NCI-H524 (cell line): ENCODE results near the gene GUK1.
"Not testable (repeated sequence)": the region's sequence is repeated elsewhere in the genome, so short reads cannot be mapped to it uniquely, and the experiment has no call there.

Experiments used
- DNase-seq, 2 experiments: peaks; one replicate each; lab custom pipeline; 2025; lab: John Stamatoyannopoulos, UW

Gene GUK1

DNA sequence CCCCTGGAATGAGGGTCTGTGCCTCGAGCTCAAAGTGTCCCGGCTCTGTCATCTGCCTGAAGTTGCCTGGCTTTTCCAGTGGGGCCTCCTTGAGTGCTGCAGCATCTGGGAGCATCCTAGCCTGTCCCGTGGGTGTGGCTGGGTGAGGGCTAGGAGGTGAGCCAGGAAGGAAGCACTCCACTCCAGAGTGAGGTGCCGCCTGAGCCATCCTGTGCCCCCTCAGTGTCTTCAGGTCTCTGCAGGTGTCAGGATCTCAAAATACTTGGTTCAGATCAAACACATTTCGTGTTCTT lies 37.0 kb downstream of the GUK1 start:
- DNase-seq = no peak

DNA sequence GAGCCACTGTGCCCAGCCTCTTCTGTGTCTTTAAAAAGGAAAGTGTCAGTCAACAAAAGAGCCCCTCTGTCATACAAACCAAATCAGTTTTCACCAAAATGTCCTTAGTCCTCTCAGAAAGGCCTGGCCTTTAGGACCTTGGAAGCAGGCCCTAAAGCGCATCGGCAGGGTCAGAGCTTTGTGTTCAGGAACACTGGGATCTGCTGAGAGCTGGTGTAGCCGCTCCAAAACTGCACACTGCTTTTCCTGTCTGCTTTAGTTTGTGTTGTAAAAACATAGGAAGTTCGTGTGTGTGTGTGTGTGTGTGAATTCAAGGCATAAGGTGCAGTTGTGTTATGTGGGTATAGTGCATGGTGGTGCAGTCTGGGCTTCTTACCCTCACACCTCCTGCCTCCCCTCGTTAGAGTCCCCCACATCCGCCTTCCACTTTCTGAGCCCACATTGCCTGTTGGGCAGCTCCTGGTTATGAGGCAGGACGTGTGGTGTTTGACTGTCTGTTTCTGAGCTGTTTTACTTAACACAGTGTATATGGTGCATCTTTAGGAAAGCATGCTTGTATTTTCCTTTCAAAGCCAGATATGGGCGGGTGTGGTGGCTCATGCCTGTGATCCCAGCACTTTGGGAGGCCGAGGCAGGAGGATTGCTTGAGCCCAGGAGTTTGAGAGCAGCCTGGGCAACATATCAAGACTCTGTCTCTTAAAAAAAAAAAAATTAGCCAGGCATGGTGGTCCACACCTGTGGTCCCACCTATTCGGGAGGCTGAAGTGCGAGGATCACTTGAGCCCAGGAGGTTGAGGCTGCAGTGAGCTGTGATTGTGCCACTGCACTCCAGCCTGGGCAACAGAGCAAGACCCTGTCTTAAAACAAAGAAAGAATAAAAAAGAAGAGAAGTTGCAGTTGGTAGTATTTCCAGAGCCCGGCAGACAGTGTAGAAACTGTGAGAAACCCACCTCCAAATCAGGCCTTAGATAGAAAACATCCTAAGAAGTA lies 37.9 kb downstream of the GUK1 start:
- no peak for DNase-seq

DNA sequence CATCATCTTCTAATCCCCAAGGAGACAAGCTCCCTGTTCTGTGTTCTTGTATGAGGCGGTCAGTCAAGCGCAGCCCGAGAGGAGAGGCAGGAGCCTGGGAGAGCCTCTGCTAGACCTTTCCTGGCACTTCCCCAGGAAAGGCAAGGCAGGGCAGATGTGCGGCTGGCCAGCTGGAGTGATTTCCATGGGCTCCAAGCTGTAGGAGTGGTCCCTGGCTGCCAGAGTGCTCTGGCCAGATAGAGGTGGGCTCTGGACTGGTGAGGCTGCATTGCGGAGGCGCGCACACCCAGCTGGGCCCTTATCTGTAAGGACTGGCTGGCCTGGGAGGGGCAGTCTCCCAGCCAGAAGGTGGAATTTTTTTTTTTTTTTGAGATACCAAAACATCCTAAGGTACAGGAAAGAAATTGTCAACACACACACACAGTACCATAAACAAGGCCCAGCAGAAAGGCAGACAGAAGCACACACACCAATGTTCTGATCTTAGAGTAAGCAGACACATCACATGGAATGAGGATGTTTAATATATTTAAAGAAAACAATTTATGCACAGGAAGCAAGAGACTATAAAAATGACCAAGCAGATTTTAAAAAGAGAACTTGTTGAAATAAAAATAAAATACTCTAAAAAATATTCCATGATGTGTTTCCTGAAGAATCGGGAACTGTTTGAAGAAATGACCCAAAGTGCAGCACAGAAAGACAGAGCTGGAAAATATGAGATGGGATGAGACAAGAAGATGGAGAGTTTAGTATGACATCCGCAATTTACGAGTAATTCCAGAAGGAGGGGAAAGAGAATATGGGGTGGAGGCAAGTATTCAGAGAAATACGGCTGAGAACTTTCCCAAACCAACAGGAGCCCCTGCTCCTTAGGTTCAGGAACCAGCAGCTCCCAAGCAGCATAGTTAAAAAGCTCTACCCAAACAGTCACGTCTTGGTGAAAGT lies 38.9 kb downstream of the GUK1 start:
- no peak for DNase-seq

DNA sequence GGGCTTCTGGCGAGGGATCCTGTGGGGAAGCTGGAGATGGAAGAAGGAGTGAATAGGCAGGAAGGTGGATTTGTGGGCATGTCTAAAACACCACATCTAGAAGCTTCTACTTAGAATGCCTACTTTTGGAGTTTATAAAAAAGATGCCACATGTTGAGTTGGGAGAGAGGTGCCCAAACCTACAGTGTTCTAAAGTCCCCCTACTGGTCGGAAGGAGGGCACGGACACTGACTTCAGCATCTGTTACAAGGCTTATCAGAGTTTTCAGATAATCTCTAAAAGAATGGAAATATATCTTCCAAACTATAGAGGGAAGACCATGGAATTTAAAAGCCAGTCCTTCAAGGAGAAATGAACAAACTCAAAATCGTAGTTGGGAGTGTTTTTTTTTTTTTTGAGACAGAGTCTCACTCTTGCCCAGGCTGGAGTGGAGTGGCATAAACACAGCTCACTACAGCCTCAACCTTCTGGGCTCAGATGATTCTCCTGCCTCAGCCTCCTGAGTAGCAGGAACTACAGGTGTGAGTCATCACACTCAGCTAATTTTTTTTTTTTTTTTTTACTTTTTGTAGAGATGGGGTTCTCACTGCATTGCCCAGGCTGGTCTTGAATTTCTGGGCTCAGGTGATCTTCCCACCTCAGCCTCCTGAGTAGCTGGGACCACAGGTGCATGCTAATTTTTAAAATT lies 40.3 kb downstream of the GUK1 start:
- DNase-seq = peak in 1 of 2 experiments; percentile 16

- DNase-seq = no peak
Measured at GRCh38 chr1:228180959-228181644, 41.0 kb downstream of the GUK1 start.

- DNase-seq = no peak
Measured at GRCh38 chr1:228181645-228182034, 41.6 kb downstream of the GUK1 start.

GRCh38 chr1:228182296-228183030 lies 42.4 kb downstream of the GUK1 start:
- DNase-seq = no peak

DNA sequence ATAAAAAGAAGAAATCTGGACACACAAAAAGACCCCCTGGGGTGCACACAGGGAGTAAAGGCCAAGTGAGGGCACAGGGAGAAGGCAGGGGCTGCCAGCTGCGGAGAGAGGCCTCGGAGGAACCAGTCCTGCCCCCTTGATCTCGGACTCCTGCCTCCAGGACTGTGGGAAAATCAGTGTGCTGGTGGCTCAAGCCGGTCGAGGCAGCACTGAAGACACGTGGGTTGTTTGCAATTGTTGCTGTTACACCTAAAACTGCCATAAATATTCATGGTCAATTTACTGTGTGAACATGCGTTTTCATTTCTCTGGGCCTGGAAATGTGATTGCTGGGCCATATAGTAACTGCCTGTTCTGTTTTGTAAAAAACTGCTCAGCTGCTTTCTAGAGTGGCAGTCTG lies 44.1 kb downstream of the GUK1 start:
- no peak for DNase-seq

- DNase-seq = no peak
Measured at GRCh38 chr1:228185641-228185965, 45.5 kb downstream of the GUK1 start.

GRCh38 chr1:228188249-228188648 lies 48.2 kb downstream of the GUK1 start:
- not testable (repeated sequence) for DNase-seq

- no peak for DNase-seq
Measured at GRCh38 chr1:228190182-228190581, 50.1 kb downstream of the GUK1 start.

GRCh38 chr1:228190778-228191177 lies 50.7 kb downstream of the GUK1 start:
- DNase-seq = no peak

DNA sequence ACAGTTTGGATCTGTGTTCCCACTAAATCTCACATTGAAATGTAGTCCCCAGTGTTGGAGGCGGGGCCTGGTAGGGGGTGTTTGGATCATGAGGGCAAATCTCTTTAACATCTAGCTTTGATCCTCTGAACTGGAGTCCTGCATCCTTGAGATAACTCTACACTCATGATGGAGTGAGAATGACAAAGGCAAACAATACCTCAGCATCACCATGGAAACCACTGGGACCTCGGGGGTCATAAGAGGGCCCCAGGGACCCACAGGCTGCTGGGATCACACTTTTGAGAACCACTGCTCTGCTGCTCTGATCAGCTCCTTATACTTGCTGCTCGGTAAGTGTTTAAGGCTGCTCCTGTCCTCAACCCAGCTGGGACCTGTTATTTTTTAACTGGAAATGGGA lies 54.4 kb downstream of the GUK1 start:
- peak; percentile 9 to 22 for DNase-seq

- no peak for DNase-seq
Measured at GRCh38 chr1:228194921-228195812, 55.1 kb downstream of the GUK1 start.

DNA sequence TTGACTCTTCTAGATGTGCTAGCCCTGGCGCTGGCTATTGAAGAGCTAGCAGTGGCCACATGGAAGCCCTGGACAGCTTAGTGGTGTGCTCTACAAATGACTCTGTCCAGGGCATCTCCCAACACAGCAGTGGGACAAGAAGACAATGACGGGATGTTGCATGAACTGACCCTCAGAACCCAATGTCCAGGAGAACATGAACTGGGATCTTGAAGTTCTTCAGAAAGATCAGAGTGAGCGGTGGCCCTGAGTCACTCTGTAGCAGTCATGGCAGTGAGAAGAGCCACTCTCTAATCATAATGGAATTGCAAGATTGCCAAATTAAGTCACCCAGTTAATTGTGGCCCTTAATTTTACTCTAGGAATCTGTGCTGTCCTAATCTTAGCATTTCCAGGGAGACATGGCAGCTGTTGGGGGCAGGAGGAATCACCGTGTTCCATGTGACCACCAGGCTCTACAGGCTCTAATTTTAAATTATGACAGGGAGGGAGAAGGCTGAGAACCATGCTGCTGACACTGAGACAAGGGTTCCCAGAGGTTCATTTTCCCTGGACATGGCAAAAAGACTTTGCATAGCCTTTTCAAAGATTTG lies 57.6 kb downstream of the GUK1 start:
- DNase-seq = no peak
